Superior temporal gyrus (tissue), 1 donor: ENCODE data around the gene USP48.
"Not testable (repeated sequence)": the region's sequence is repeated elsewhere in the genome, so short reads cannot be mapped to it uniquely, and the experiment has no call there.

ENCODE experiments used
- DNase-seq: peaks from one replicate; pipeline ENCODE4 v3.0.0-alpha.2; 2016; ENCODE audit errors: extremely low spot score

The USP48 gene

GRCh38 chr1:21638531-21639341, 144.2 kb downstream of the USP48 start:
- no peak for DNase-seq

- DNase-seq: no peak
Observed at GRCh38 chr1:21637514-21637913, 145.4 kb downstream of the USP48 start.

- DNase-seq: no peak
Observed at GRCh38 chr1:21636029-21636428, 146.9 kb downstream of the USP48 start.

- DNase-seq: no peak
Observed at GRCh38 chr1:21634806-21635535, 148.0 kb downstream of the USP48 start.

GRCh38 chr1:21633992-21634805, 148.8 kb downstream of the USP48 start:
- no peak for DNase-seq

DNA sequence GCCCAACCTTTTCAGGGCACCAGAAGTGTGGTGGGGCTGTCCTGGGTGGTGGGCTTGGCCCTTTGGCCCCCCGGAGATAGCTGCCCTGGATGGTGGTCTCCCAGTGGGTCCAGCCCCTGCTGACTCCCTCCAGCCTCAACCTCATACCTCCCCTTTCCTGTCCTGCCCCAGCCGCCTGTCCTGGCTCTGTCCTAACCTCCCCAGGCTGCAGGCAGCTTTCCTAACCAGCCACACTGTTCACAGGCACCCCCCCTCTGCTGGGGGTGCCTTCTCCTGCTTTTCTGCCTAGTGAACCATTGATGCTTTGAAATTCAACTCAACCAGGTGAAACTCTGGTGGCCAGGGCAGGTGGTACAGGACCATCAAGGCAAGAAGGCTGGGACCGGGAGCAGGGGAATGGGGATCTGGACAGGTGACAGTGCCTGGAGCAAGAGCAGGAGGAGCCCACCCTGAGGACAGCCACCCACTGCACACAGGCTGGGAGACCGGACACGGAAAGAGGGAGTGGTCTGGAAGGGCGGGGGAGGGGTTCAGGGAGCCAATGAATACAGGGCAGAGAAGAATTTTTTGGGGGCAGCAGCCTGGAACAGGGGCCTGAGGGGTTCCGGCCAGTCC, 149.7 kb downstream of the USP48 start:
- no peak for DNase-seq

DNA sequence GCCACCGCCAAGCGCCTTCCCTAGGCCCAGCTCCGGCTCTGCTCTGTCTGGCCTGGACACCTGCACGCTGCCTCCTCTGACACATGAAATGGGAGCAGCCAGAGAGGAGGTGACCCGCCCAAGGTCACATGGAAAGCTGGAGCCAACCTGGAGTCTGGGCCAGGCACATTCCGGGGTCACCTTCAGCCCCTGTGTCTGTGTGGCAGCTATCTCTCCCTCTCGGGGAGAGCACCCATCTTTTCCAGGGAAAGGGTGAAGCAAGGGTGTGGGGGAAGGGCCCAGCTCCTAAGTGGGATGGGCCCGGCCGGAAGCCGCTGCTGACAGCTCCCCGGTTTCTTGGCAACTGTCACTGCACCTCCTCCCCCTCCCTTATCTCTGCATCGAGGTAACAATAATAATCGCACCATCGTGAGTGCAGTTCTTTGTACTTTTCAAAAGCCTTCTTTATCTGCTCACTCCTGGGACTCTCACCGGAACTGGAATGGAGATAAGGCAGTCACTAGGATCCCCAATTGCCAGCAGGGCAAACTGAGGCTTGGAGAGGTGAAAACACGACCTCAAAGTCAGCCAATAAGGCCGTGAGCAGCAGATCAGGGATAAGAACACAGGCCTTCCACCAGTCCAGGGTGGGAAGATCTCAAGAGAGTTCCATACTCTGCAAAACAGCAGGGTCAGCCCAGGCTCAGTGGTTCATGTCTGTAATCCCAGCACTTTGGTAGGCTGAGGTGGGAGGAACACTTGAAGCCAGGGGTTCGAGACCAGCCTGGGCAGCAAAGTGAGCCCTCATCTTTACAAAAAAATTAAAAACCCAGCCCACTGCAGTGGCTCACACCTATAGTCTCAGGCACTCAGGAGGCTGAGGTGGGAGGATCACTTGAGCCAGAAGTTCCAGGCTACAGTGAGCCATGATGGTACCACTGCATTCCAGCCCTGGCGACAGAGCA, 150.7 kb downstream of the USP48 start:
- DNase-seq: no peak

- not testable (repeated sequence) for DNase-seq
Observed at GRCh38 chr1:21631590-21631943, 151.4 kb downstream of the USP48 start.

- no peak for DNase-seq
Observed at GRCh38 chr1:21630571-21631343, 152.2 kb downstream of the USP48 start.

DNA sequence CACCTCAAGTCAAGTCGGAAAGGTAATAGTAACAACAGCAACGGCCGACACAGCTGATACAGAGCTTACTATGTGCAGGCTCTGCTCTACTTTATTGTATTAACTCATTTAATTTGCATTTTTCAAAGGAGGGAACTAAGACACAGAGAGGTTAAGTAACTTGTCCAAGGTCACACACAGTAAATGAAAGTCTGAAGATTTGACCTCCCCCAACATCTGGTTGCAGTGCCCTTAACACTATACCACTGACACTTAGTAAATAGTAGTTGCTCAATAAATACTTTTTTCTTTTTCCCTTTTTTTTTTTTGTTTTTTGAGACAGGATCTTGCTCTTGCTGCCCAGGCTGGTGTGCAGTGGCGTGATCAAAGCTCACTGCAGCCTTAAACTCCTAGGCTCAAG, 153.0 kb downstream of the USP48 start:
- DNase-seq: no peak

- DNase-seq: no peak
Observed at GRCh38 chr1:21628798-21629393, 154.1 kb downstream of the USP48 start.
